ENCODE data around the gene PDZRN4.
A peak's percentile ranks its signal among the peaks of the same experiment; 100 is the strongest.
"Not testable (repeated sequence)": the region's sequence is repeated elsewhere in the genome, so short reads cannot be mapped to it uniquely, and the experiment has no call there.

Gene PDZRN4

DNA sequence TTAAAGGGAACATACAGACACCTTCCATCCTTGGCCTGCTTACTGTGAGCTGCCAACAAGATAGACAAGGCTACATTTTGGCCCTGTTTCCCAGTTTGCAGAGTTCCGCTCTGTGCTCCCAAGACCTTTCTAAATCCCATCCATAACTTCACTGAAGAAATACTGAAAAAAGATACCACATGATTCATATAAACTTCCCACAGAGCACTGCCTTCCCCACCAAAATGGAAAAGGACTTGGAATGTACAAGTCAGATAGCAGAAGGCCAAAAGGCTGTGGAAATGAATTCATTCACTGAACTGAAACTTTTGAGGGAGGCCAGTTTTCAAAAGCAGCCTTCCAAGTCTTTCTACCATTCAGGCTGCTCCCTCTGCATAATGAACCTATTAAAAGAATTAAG is 29.6 kb downstream of the PDZRN4 start:
- no peak for DNase-seq

DNA sequence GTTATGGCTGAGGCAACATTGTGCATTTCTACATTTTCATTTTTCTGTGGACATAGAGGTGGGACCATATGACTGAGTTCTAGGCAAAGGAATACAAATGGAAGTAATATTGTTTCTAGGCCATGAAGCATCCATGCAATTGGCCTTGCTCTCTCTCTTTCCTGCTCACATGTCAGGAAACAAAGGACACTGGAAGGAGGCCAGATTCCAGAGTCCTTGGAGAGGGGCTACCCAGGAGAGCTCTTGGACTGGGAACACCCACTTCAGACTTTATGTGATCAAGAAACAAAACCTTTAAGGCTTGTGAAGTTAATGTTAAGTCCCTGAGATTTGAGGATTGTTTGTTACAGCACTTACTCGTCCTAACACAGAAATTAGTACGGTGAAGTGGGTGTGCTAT is 32.8 kb downstream of the PDZRN4 start:
- no peak for DNase-seq

DNA sequence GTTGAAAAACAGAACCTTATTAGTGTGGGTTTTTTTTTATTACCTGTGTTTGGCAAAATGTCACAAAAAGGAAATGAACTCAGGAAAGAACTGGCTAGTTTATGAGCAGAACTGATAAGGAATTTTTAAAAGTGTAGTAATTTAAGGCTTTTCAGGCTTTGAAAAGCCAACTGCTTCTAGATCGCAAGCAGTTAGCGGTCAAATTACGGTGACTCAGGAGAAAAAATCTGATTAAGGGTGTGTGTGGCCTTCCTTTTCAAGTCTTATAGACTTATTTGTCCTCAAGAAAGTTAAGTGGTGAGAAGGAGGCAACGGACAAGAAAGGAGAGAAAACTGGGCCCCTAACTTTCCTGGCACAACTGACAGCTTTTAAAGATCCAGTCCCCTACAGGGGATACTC is 33.4 kb downstream of the PDZRN4 start:
- no peak for DNase-seq

DNA sequence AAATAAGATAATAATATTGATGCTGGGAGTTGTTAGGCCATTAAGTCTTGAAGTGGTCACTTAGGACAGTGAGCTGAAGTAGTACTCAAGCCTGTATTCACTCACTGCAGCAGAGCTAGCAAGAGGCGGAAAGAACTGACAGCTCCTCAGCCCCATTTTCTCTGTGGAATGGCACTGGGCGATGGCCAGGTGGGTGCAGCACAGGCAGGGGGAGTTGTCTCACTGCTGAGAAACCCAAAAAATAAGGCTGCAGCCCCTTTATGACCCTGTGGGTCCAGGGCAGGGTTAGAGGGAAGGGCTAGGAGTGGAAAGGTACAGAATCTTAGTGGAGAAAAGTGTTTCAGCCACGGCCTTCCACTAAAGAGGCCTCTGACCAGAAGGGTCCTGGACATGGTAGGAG is 35.5 kb downstream of the PDZRN4 start:
- no peak for DNase-seq

DNA sequence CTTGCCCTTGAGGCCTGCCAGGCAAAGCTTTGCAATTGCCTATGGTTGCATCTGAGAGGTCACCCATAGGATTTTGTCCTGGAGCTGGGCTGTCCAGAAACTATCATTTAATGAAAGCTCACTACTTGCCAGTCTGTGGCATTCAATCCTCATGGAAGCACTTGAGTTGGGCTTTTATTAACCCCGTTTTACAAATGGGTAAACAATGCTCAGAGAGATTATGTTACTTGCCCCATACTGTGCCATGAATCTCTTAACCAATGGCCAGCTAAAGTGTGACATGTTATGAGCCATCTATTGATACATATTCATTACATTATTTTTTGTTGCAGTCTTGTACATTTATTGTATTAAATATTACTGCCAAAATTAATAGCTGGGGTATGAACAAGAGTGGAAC is 35.9 kb downstream of the PDZRN4 start:
- no peak for DNase-seq

DNA sequence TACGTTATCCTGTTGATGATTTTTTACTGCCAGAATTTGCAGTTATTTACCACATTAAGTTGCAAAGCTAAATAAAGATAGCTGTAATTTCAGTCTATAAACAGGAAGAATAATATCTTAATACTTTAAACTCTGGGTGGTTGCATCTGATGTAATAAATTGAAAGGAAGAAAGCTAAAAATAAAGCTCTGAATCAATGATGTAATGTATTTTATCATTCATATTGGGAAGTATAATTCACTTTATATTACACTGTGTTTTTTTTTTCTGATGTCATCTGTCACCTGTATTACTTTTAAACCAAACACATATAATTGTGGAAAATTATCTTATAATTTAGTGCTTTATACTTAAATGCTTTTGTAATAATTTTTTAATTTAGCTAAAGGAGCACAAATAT is 37.1 kb downstream of the PDZRN4 start:
- no peak for DNase-seq

DNA sequence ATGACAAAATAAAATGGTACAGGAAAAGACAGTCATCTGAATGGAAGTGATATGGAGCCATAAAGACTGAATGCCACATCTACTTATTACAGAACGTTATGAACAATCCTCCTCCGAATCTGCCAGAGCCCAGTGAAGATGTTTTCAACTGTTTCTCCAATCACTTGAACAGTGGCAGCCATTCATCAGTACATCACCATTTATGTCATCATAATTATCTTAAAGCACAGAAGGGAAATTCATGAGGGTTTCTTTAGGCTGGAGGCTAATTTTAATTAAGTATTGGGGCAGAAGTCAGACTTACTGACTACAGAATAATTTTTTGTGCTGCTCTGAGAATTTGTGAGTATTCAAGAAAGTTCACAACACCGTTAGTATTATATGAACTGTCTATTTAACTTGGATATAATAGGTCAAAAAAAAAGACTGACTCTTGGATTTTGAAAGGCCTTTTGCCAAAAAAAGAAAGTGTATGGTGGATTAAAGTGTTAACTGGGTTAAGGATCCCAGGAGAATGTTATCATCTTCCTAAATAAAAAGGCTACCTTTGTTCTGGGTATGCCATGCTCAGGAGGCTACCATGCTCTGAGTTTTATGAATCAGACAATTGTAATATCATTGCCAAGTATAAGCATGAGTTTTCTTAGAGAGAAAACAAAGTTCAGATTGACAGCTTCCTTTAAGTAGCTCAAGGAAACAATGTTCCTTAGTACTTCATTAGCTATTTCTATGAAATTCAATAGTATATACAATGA is 40.1 kb downstream of the PDZRN4 start:
- no peak for DNase-seq

DNA sequence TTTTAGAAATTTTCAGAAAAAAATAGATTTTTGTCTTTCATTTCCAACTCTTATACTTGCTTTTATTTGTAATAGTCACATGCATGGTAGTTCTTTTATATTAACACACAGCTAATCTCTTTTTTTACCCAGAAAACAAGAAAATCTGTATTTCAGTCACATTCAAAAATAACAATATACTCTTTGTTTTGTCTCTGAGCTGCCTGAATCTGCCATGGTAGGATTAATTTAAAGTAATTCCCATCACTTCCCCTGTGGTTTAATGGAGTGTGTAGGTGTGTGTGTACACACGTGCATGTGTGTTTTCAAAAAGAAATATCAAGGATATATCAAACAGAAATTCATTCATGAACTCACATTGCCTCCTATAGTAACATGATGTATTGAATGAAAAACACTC is 42.6 kb downstream of the PDZRN4 start:
- no peak for DNase-seq

DNA sequence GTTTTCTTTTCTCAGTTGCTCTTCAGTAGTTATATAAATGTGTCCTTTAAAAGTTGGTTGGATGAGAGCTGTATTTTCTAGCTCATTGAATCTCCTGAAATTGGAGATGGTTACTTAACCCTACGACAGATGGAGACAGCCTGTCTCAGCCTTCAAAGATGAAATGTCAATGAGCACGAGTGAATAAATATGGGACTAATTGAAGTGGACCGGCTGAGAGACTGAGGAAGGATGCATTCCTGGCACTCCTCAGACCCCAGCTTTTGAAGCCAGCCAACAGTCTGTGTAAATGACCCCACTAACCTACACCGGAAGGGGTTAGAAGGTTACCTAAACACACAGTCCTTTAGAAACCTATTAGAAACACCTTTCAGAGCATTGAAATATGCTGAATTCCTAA is 46.6 kb downstream of the PDZRN4 start:
- no peak for DNase-seq

DNA sequence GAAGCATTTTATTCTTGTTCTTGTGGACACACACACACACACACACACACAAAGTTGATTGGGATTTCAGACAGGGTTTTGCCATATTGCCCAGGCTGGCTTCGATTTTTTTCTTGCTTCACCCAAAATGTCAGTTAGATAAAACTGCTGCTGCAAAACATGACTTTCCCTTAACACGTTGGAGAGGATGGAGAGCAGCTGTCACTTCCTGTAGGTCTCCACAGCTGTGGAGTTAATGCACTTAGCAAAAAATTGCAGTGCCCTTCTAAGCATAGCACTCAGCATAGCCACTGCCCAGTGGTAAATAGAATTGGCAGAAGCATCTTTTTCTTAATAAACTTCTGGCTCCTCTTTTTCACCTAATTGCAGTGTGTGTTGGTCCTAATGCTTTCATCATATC is 54.5 kb downstream of the PDZRN4 start:
- no peak for DNase-seq

DNA sequence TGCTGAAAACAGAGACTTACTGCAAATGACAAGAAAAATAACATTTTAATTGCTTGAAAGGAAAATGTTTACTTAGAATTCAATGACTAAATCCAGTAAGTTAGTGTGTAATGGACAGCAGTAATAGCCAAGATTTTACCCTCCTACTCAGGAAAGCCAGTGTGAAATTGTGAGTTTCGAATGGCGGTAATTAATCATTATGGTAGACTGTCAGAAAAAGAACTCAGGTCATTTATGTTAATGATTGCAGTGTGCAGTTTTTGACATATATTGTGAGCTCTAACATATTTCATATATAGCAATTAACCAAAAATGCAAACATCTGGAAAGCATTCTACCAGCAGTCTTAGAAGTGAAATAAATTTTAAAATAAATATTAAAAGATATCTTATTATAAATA is 60.3 kb downstream of the PDZRN4 start:
- DNase-seq = no peak

DNA sequence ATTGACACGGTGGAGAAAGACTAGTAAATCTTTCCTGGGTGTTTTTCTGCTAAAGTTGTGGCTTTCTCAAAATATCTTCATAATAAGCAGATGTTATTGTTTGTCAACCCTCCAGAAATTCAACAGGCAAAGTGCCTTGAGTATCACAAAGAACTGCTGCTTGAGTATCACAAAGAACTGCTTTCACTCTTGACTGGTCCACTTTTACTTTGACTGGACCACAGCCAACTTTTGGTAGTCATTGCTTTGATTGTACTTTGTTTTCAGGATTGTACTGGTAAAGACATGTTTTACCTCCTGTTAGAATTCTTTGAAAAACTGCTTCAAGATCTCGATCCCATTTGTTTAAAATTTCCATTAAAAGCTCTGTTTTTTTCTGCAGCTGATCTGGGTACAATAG is 62.6 kb downstream of the PDZRN4 start:
- no peak for DNase-seq

DNA sequence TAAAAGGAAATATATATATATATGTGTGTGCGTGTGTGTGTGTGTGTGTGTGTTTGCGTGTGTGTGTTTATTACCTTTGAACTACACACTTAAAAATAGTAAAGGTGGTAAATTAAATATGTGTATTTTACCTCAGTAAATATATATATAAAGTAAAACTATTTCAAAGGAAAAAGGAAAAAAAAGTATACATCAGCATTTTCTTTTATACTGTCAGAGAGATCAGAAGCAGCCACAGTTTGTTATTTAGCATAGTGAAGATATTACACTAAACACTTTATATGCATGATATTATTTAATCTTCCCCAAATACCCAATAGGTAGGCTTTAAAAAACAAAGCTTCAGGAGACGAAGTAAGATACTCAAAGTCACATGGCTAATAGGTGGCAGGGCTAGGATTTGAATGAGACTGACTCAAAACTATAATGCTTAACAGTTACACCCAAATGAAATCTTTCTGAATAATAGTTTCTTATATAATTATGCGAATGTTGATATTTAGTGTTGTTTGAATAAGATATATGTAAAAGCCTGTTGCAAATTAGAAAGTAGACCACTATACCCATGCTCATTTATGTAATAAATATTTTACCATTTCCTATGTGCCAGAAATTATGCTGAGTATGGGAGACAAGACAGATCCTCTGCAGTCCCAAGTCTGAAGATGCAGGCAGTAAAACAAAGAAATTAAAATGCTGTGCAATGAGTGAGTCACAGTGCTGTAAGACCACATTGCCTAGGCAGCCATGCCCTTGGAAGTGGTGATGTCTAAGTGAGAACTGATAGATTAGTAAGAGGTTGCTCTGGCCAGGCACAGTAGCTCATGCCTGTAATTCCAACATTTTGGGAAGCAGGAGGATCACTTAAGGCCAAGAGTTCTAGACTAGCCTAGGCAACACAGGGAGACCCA is 66.1 kb downstream of the PDZRN4 start:
- DNase-seq = no peak

DNA sequence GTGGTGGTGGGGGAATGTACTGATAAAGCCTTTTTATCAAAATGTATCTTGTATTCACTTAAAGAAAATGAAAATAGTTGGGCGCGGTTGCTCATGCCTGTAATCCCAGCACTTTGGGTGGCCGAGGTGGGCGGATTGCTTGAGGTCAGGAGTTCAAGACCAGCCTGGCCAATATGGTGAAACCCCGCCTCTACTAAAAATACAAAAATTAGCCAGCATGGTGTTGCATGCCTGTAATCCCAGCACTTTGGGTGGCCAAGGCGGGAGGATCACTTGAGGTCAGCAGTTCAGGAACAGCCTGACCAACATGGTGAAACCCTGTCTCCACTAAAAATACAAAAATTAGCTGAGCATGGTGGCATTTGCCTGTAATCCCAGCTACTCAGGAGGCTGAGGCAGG is 75.1 kb downstream of the PDZRN4 start:
- not testable (repeated sequence) for DNase-seq

DNA sequence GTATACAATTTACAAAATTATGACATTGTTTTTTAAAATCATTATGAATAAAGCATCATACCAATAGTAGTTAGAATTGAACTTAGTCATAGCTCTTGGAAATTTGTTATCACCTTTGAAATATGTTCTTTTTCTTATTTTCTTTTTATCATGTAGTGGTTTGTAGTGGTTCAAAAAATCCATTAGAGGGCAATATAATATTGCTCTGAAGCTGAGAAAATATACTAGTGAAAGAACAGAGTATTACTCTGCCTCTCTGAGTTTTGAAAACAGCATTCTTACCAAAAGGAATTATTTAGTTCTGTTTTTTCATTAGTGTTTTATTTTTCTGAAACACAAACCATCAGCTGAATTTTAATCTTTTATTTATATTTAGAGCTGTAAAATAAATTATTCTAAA is 76.2 kb downstream of the PDZRN4 start:
- DNase-seq = no peak

DNA sequence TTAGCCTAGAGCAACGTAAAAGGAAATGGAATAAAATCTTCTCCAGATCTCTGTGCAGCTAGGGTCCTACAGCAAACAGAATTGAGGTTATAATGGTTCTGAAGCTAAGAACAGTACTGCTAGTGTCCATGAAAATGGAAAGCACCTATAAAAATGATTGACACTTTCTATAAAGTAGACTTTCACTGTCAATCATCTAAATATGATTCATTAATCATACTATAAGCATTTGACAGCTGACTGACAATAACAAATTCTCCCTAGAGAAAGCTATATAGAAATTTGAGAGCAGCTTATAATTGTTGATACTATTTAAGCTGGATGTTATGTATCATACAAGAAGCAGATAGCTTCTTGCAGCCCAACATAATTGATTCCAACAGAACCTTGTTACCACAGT is 80.9 kb downstream of the PDZRN4 start:
- DNase-seq = no peak

DNA sequence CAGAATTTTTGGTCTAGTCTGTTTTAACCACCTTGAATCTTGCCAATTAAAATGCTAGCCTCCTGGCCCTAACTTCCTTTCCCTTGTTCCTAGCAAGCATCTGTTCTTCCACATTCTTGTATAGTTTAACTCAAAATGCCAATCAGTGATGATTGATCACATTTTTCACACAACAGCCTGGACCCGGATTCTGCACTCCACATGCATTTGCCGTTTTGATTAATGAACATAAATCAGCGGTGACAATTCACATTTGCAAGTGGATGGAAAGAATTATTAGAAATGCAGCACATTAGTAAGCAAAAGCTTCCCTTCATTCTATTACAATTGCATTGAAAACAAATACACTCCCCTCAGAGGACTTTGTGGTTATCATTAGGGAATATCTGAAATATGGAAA is 83.4 kb downstream of the PDZRN4 start:
- no peak for DNase-seq

DNA sequence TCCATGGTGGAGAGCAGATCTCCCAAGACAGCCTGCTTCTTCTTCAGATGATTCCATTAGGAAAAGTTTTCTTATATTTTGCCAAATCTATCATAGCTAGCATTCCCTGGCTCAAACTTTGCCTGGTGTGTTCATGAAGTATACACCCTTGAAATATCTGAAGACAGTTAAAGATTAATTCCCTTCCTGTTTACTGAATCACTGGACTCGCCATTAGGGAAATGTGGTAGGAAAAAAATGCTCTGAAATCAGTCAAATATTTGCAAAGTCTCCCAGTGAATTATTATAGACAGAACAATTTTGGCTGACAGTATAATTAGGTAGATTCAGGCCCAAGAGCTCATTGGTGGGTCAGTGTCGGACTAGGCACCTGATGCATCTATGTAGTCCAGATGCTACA is 86.5 kb downstream of the PDZRN4 start:
- DNase-seq = no peak

DNA sequence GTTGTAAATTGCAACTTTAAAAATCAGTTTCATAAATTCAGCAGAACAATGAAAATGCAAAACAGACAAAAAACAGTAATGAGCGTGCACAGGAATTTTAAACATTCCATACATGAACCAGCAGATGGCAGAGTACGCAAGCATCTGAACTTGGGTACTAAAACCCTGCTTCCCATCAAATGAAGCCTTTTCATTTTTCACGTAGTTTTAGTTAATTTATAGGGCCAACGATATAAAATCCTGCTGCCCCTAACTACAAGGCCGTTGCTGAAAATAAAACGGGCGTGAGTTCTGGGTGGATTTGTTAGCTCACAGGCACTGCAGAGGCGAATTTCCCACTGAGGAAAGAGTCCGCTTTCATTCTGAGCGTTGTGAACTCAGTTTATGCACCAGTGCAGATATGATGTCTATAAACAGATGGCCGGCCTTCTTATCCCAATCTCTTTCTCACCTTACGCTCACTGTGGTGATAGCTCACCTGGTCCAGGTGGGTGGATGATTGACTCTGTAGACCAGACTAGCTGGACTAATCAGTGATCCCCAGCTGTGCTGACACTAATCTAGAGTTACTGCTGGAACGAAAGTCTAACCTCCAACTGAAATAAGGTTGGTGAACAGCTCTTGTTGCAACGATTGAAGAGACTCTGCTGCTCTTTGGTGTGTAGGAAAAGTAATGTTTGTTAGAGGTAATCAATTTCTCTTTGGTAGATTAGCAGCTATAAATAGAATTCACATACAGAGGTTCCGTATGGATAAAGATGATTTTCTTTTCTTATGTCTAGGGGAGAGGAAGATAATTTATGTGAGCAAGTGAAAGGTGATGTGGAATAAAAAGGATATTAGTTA is 89.2 kb downstream of the PDZRN4 start:
- peak; percentile 2 for DNase-seq

DNA sequence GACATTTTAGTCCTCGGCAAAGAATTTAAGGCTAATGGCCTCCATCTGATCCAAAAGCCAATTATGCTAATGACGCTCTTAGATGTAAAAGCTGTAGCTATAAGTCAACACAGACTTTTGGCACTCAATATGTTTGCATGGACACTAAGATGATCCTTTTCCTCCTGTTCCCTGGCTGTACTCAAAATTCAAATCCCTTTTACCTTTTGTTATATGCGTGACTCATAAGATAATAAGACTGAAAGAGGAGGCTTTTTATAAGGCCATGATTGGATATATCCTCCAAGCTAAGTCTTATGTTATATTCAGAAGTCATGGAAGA is 89.8 kb downstream of the PDZRN4 start:
- no peak for DNase-seq

DNA sequence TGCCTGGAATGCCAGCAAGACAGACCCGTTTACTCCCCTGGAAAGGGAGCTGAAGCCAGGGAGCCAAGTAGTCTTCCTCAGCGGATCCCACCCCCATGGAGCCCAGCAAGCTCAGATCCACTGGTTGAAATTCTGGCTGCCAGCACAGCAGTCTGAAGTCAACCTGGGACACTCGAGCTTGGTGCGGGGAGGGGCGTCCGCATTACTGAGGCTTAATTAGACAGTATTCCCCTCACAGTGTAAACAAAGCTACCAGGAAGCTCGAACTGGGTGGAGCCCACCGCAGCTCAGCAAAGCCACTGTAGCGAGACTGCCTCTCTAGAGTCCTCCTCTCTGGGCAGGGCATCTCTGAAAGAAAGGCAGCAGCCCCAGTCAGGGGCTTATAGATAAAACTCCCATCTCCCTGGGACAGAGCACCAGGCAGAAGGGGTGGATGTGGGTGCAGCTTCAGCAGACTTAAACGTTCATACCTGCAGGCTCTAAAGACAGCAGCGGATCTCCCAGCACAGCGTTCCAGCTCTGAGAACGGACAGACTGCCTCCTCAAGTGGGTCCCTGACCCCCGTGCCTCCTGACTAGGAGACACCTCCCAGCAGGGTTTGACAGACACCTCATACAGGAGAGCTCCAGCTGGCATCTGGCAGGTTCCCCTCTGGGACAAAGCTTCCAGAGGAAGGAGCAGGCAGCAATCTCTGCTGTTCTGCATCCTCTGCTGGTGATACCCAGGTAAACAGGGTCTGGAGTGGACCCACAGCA is 92.4 kb downstream of the PDZRN4 start:
- not testable (repeated sequence) for DNase-seq

DNA sequence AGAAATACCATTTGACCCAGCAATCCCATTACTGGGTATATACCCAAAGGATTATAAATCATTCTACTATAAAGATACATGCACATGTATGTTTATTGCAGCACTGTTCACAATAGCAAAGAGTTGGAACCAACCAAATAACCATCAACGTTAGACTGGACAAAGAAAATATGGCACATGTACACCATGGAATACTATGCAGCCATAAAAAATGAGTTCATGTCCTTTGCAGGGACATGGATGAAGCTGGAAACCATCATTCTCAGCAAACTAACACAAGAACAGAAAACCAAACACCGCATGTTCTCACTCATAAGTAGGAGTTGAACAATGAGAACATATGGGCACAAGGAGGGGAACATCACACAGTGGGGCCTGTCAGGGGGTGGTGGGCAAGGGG is 97.3 kb downstream of the PDZRN4 start:
- DNase-seq = not testable (repeated sequence)

DNA sequence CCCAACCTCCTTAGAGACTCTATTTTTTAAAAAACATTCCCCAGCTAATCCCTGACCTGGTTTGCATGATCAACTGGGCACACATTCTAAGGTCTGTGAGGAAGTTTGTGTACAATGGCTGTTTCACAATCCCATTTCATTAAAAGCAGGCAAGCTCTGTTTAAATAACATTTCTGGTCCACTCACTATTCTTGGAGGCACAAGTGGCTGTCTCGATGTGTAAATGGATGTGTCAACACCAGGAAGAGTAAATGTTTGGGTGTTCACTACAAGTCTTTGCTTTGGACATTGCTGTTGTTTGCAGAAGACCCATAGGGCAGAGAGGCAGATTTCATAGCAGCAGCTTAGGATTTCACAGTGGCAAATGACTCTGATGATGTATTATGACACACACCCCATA is 98.3 kb downstream of the PDZRN4 start:
- DNase-seq = no peak
